Erythroblast (primary cell): ENCODE data around the gene NCBP2.

ENCODE experiments used
- DNase-seq, 2 experiments: peaks; one replicate each; lab custom pipeline; 2025; lab: John Stamatoyannopoulos, UW
- GATA1 ChIP-seq: IDR thresholded peaks from 2 replicates; pipeline ENCODE4 v1.6.1; 2011; ENCODE audit warnings: low read depth, mild to moderate bottlenecking, control low read depth, low read length, moderate library complexity
- POLR2A ChIP-seq: IDR thresholded peaks from 2 replicates; pipeline ENCODE4 v1.6.1; 2011; ENCODE audit warnings: mild to moderate bottlenecking, low read length

NCBP2 gene

GRCh38 chr3:196941729-196942225, 551 bp downstream of the NCBP2 start:
- TF ChIP-seq GATA1 (no peak), POLR2A (no peak)
- DNase-seq, result peak in 1 of 2 experiments; percentile 80

GRCh38 chr3:196938576-196938975, 3.8 kb downstream of the NCBP2 start:
- no peak for DNase-seq
- no peak for TF ChIP-seq GATA1
- TF ChIP-seq POLR2A, result no peak

GRCh38 chr3:196938124-196938523, 4.2 kb downstream of the NCBP2 start:
- no peak for DNase-seq
- TF ChIP-seq GATA1 (no peak), POLR2A (no peak)

GRCh38 chr3:196936288-196936687, 6.0 kb downstream of the NCBP2 start:
- DNase-seq, result no peak
- TF ChIP-seq GATA1, result no peak
- TF ChIP-seq POLR2A, result no peak

GRCh38 chr3:196932600-196932999, 9.7 kb downstream of the NCBP2 start:
- no peak for DNase-seq
- TF ChIP-seq POLR2A, result no peak
- TF ChIP-seq GATA1, result no peak

- no peak for TF ChIP-seq GATA1
- TF ChIP-seq POLR2A, result no peak
- no peak for DNase-seq
Measured at GRCh38 chr3:196931828-196932587, 10.3 kb downstream of the NCBP2 start.

- no peak for TF ChIP-seq POLR2A
- no peak for TF ChIP-seq GATA1
- no peak for DNase-seq
Measured at GRCh38 chr3:196931157-196931556, 11.2 kb downstream of the NCBP2 start.

GRCh38 chr3:196927571-196928453, 14.5 kb downstream of the NCBP2 start:
- no peak for TF ChIP-seq POLR2A
- no peak for TF ChIP-seq GATA1
- no peak for DNase-seq

GRCh38 chr3:196920733-196921132, 21.6 kb downstream of the NCBP2 start:
- TF ChIP-seq POLR2A (no peak), GATA1 (no peak)
- DNase-seq, result no peak

- DNase-seq, result no peak
- TF ChIP-seq GATA1, result no peak
- TF ChIP-seq POLR2A, result no peak
Measured at GRCh38 chr3:196918968-196919367, 23.4 kb downstream of the NCBP2 start.

- TF ChIP-seq GATA1 (no peak), POLR2A (no peak)
- DNase-seq, result no peak
Measured at GRCh38 chr3:196916995-196917394, 25.3 kb downstream of the NCBP2 start.

GRCh38 chr3:196916221-196916620, 26.1 kb downstream of the NCBP2 start:
- DNase-seq, result no peak
- TF ChIP-seq GATA1, result no peak
- TF ChIP-seq POLR2A, result no peak

GRCh38 chr3:196915375-196915774, 27.0 kb downstream of the NCBP2 start:
- no peak for DNase-seq
- no peak for TF ChIP-seq POLR2A
- no peak for TF ChIP-seq GATA1

- no peak for DNase-seq
- TF ChIP-seq GATA1 (no peak), POLR2A (no peak)
Measured at GRCh38 chr3:196914866-196915265, 27.5 kb downstream of the NCBP2 start.

- TF ChIP-seq POLR2A, result no peak
- TF ChIP-seq GATA1, result no peak
- DNase-seq, result no peak
Measured at GRCh38 chr3:196903740-196904139, 38.6 kb downstream of the NCBP2 start.
